ENCODE results near the gene PIK3R6. TPM values are rescaled to one million over a fixed set of nuclear protein-coding genes. Genes with fewer than 3 reads are reported as not detected.

PIK3R6 gene
- total RNA-seq, 4 donors from 2014 or later, result 2.0 to 3.7 (median 2.4) TPM

DNA sequence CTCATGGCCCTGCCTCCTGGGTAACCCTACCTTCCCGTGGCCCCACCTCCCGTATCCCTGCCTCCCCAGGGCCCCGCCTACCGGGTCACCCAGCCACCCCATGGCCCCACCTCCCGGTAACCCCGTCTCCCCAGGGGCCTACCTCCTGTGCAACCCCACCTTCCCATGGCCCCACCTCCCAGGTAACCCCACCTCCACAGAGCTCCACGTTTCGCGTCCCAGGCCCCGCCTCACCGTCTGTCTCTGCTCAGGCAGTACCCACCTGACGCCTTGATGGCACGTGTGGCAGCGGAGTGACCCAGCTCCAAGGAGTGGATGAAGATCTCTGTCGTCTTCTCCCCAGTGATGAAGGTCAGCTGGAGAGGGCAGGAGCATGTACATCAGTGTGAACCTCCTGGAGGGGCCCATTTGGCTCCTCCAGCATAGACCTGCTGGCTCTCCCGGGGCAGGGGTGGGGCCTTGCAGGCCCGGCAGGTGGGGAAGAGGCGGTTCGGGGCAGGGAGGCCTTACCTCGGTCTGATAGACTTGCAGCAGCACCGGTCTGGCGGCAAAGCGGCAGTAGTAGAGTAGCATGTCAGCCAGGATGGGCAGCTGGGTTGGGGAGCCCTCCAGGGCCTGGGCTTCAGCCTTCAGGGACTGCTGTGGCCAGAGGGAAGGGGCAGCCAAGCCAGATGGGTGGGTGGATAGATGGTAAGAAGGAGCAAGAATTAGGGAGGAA is 18.7 kb upstream of the PIK3R6 start:
- no peak for TF ChIP-seq CTCF (IDR thresholded peaks at IDR 0.05; ENCODE audit: low read depth)

GRCh38 chr17:8884336-8884990 is 17.0 kb upstream of the PIK3R6 start:
- TF ChIP-seq CTCF (IDR thresholded peaks at IDR 0.05; ENCODE audit: low read depth), result no peak

DNA sequence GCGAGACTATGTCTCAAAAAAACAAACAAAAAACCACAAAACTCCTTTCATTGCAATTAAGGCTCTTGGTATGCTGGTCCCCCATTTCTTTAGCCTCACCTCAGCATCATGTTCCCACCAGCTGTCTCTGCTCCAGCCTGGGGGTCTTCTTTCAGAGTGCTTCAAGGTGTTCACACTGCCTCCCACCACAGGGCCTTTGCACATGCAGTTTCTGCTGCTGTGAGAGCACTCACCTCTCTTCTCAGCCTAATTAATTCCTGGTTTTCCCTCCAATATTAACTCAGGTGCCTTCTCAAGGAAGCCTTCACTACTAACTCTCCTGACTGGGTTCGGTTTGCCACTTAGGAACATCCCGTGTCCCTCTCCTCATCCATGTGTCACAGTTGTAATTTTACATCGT is 15.9 kb upstream of the PIK3R6 start:
- no peak for TF ChIP-seq CTCF (IDR thresholded peaks at IDR 0.05; ENCODE audit: low read depth)

GRCh38 chr17:8881606-8882005 is 14.1 kb upstream of the PIK3R6 start:
- TF ChIP-seq CTCF (IDR thresholded peaks at IDR 0.05; ENCODE audit: low read depth), result no peak

- TF ChIP-seq CTCF (IDR thresholded peaks at IDR 0.05; ENCODE audit: low read depth), result no peak
These were observed 13.0 kb upstream of the PIK3R6 start for GRCh38 chr17:8880466-8880865.

DNA sequence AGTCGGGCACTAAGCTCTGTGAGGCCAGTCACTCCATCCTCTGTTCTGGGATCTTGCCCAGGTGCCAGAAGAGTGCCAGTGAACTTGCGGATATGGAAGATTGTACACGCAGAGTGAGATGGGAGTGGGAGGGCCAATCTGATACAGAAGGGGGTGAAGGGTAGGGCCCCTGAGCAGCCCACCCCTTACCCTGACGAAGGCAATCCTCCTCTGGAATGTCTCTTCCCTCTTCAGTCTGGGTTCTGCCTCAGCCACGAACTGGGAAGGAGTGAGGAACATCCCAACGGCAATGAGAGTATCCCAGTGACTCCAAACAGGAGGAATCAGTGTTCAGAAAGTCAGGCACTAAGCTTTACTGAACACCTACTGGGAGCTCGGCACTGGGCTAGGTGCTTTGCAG is 11.9 kb upstream of the PIK3R6 start:
- no peak for TF ChIP-seq CTCF (IDR thresholded peaks at IDR 0.05; ENCODE audit: low read depth)

GRCh38 chr17:8877984-8878383 is 10.5 kb upstream of the PIK3R6 start:
- TF ChIP-seq CTCF (IDR thresholded peaks at IDR 0.05; ENCODE audit: low read depth), result no peak
